ENCODE results near the gene NCKAP5. TPM values are rescaled to one million over a fixed set of nuclear protein-coding genes. Genes with fewer than 3 reads are reported as not detected.
A peak's percentile ranks its signal among the peaks of the same experiment; 100 is the strongest.

Gene NCKAP5
- total RNA-seq, 1 donor from 2014 or later, result 0.20 TPM

- Mint-ChIP-seq H3K36me3 (ENCODE audit: unreplicated experiment) (no peaks in the 10 kb centered on the region), H3K27me3 (ENCODE audit: unreplicated experiment) (no peaks in the 10 kb centered on the region), H3K4me3 (ENCODE audit: unreplicated experiment) (no peak overlapping the region), H3K4me1 (ENCODE audit: low read depth, unreplicated experiment) (peaks cover 18% of the 10 kb centered on the region), H3K9me3 (ENCODE audit: unreplicated experiment) (peaks cover 3% of the 10 kb centered on the region), H3K27ac (ENCODE audit: unreplicated experiment) (no peak overlapping the region)
- TF ChIP-seq, protein P1, sequence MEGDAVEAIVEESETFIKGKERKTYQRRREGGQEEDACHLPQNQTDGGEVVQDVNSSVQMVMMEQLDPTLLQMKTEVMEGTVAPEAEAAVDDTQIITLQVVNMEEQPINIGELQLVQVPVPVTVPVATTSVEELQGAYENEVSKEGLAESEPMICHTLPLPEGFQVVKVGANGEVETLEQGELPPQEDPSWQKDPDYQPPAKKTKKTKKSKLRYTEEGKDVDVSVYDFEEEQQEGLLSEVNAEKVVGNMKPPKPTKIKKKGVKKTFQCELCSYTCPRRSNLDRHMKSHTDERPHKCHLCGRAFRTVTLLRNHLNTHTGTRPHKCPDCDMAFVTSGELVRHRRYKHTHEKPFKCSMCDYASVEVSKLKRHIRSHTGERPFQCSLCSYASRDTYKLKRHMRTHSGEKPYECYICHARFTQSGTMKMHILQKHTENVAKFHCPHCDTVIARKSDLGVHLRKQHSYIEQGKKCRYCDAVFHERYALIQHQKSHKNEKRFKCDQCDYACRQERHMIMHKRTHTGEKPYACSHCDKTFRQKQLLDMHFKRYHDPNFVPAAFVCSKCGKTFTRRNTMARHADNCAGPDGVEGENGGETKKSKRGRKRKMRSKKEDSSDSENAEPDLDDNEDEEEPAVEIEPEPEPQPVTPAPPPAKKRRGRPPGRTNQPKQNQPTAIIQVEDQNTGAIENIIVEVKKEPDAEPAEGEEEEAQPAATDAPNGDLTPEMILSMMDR (IDR thresholded peaks at IDR 0.05; ENCODE audit: partially characterized antibody, unreplicated experiment), result no peak
- DNase-seq, result no peak
Observed at GRCh38 chr2:132975193-132976105, 592.8 kb downstream of the NCKAP5 start.

GRCh38 chr2:132974467-132975095 lies 593.7 kb downstream of the NCKAP5 start:
- peak; percentile 17 for DNase-seq
- Mint-ChIP-seq H3K4me3 (ENCODE audit: unreplicated experiment) (peak overlapping the region; percentile 7), H3K9me3 (ENCODE audit: unreplicated experiment) (peaks cover 3% of the 10 kb centered on the region), H3K27me3 (ENCODE audit: unreplicated experiment) (no peaks in the 10 kb centered on the region), H3K36me3 (ENCODE audit: unreplicated experiment) (no peaks in the 10 kb centered on the region), H3K27ac (ENCODE audit: unreplicated experiment) (peak overlapping the region; percentile 64), H3K4me1 (ENCODE audit: low read depth, unreplicated experiment) (peaks cover 18% of the 10 kb centered on the region)
- TF ChIP-seq, protein P1 (IDR thresholded peaks at IDR 0.05; ENCODE audit: partially characterized antibody, unreplicated experiment), result no peak

DNA sequence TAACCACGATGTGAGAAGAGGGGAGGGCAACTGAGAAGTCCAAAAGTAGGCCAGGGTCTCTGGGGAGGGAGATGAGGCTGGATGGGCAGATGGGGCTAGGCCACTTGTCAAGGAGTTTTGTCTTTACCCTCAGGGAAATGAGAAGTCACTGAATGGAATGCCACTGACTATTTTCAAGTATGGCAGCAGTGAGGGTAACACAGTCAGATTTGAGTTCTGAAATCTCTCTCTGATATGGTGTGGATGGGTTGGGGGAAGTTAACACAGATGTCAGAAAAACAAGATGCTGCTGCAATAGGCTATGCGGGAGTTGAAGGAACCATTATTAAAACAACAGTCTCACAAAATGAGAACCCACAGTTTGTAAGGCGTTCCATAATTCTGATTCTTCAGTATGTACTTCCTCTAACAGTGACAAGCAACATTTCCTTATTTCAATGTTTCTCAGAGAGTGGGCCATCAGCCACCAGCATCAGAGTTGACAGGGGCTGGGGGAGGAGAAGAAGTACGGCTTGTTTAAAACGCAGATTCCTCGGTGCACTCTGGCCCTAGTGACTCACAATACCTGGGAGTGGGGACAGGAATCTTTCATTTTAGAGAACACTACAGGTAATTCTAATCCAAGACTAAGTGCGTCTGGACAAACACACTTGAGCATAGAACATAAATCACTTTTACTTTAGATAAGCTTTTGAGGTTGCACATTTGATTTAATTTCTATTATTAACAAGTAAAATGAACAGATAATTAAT lies 596.8 kb downstream of the NCKAP5 start:
- H3K4me3 Mint-ChIP-seq (ENCODE audit: unreplicated experiment), result no peak overlapping the region
- TF ChIP-seq, protein P1 (IDR thresholded peaks at IDR 0.05; ENCODE audit: partially characterized antibody, unreplicated experiment), result no peak
- no peaks in the 10 kb centered on the region for H3K27me3 Mint-ChIP-seq (ENCODE audit: unreplicated experiment)
- H3K4me1 Mint-ChIP-seq (ENCODE audit: low read depth, unreplicated experiment), result peaks cover 18% of the 10 kb centered on the region
- no peaks in the 10 kb centered on the region for H3K36me3 Mint-ChIP-seq (ENCODE audit: unreplicated experiment)
- peaks cover 3% of the 10 kb centered on the region for H3K9me3 Mint-ChIP-seq (ENCODE audit: unreplicated experiment)
- no peak for DNase-seq
- H3K27ac Mint-ChIP-seq (ENCODE audit: unreplicated experiment), result no peak overlapping the region

GRCh38 chr2:132969371-132969985 lies 598.8 kb downstream of the NCKAP5 start:
- TF ChIP-seq, protein P1 (IDR thresholded peaks at IDR 0.05; ENCODE audit: partially characterized antibody, unreplicated experiment), result no peak
- Mint-ChIP-seq H3K36me3 (ENCODE audit: unreplicated experiment) (no peaks in the 10 kb centered on the region), H3K9me3 (ENCODE audit: unreplicated experiment) (no peaks in the 10 kb centered on the region), H3K27ac (ENCODE audit: unreplicated experiment) (no peak overlapping the region), H3K4me1 (ENCODE audit: low read depth, unreplicated experiment) (peaks cover 10% of the 10 kb centered on the region), H3K4me3 (ENCODE audit: unreplicated experiment) (no peak overlapping the region), H3K27me3 (ENCODE audit: unreplicated experiment) (no peaks in the 10 kb centered on the region)
- no peak for DNase-seq
